ENCODE results near the gene RASGEF1B.

RASGEF1B gene

GRCh38 chr4:81392164-81392563 lies 79.5 kb downstream of the RASGEF1B start:
- no peak for DNase-seq

GRCh38 chr4:81389720-81390119 lies 82.0 kb downstream of the RASGEF1B start:
- no peak for DNase-seq

- DNase-seq = no peak
These were observed 91.3 kb downstream of the RASGEF1B start for GRCh38 chr4:81380437-81380836.

GRCh38 chr4:81378386-81378785 lies 93.3 kb downstream of the RASGEF1B start:
- no peak for DNase-seq

- no peak for DNase-seq
These were observed 94.5 kb downstream of the RASGEF1B start for GRCh38 chr4:81377191-81377590.

- DNase-seq = no peak
These were observed 95.0 kb downstream of the RASGEF1B start for GRCh38 chr4:81376720-81377119.

All from suppressor macrophage treated with lipopolysaccharide for 1 hour (primary cell).